Caco-2 (cell line): ENCODE data around the gene DVL1. TPM values are rescaled to one million over a fixed set of nuclear protein-coding genes. Genes with fewer than 3 reads are reported as not detected.

Experiments used
- BruUV-seq: library from RNA; stranded (reverse); fragments of 400-500 nt; replicated peaks from 2 replicates; lab custom pipeline; 2021; lab: Mats Ljungman, UMichigan
- CTCF ChIA-PET: fragments of 300-600 bp; sonication (Branson Sonifier 250); formaldehyde crosslinking; loops from one replicate; lab custom pipeline; 2022; ENCODE audit warnings: antibody characterized with exemption; lab: Charles Lee
- POLR2A ChIA-PET: fragments of 300-600 bp; sonication (Branson Sonifier 250); formaldehyde crosslinking; loops from one replicate; lab custom pipeline; 2022; ENCODE audit warnings: antibody characterized with exemption; lab: Charles Lee
- DNase-seq, 2 experiments: peaks; one replicate each; pipeline versions ENCODE4 v3.0.0 to v3.0.0-alpha.2; 2020 to 2022
- H3K27me3 ChIP-seq: replicated peaks from 2 replicates; pipeline ENCODE4 v1.6.0; 2011; ENCODE audit warnings: low read length; ENCODE audit not compliant: control insufficient read depth, insufficient read depth
- H3K36me3 ChIP-seq: 2 replicates; pipeline ENCODE4 v1.5.1; 2011; ENCODE audit warnings: low read length; ENCODE audit not compliant: control insufficient read depth, insufficient read depth
- H3K4me1 ChIP-seq: fragments of 250-450 bp; sonication (Bioruptor Pico); 2 replicates; pipeline ENCODE4 v1.5.1; 2020; ENCODE audit warnings: mild to moderate bottlenecking
- H3K4me3 ChIP-seq: 2 replicates; pipeline ENCODE4 v1.5.1; 2011; ENCODE audit warnings: low read depth, mild to moderate bottlenecking, control low read depth, low read length
- H3K9me3 ChIP-seq: fragments of 250-450 bp; sonication (Bioruptor Pico); 2 replicates; pipeline ENCODE4 v1.5.1; 2020; ENCODE audit warnings: mild to moderate bottlenecking, moderate library complexity
- H3K27ac Mint-ChIP-seq: one replicate; pipeline ENCODE4 v1.8.0; 2022; ENCODE audit warnings: mixed read lengths; ENCODE audit not compliant: unreplicated experiment
- H3K27me3 Mint-ChIP-seq: one replicate; pipeline ENCODE4 v1.8.0; 2022; ENCODE audit warnings: mixed read lengths; ENCODE audit not compliant: insufficient read depth, unreplicated experiment
- H3K36me3 Mint-ChIP-seq: one replicate; pipeline ENCODE4 v1.8.0; 2022; ENCODE audit warnings: mild to moderate bottlenecking, mixed read lengths; ENCODE audit not compliant: insufficient read depth, unreplicated experiment
- H3K4me1 Mint-ChIP-seq: one replicate; pipeline ENCODE4 v1.8.0; 2022; ENCODE audit warnings: low read depth, mixed read lengths; ENCODE audit not compliant: unreplicated experiment
- H3K4me3 Mint-ChIP-seq: one replicate; pipeline ENCODE4 v1.8.0; 2022; ENCODE audit warnings: mild to moderate bottlenecking, moderate library complexity, mixed read lengths; ENCODE audit not compliant: unreplicated experiment
- H3K9me3 Mint-ChIP-seq: one replicate; pipeline ENCODE4 v1.8.0; 2022; ENCODE audit warnings: mixed read lengths; ENCODE audit not compliant: unreplicated experiment
- CTCF ChIP-seq, 2 experiments: fragments of 200-600 bp in 1 of 2; IDR thresholded peaks; 1 replicate in 1 of 2; 2 replicates in 1 of 2; pipeline versions ENCODE4 v1.5.1 to v1.8.0; 2011 to 2022; ENCODE audit warnings: antibody characterized with exemption in 1 of 2, control low read depth in 1 of 2, inconsistent platforms in 1 of 2, low read depth in 1 of 2, low read length in 1 of 2, mild to moderate bottlenecking in 1 of 2, moderate library complexity in 1 of 2; ENCODE audit not compliant: insufficient read depth in 1 of 2, severe bottlenecking in 1 of 2, unreplicated experiment in 1 of 2
- intact Hi-C: fragments of 100-400 bp; cut with micrococcal nuclease; formaldehyde crosslinking; loops from one replicate; pipeline ENCODE4 v1.10.0; 2022; ENCODE audit not compliant: unreplicated experiment
- total RNA-seq: library from RNA; stranded (reverse); gene quantifications from 2 replicates; pipeline ENCODE4 v1.2.3, GENCODE V29; 2022

The DVL1 gene
- total RNA-seq, 1 experiment from 2014 or later: 40.6 TPM

- H3K36me3 Mint-ChIP-seq: peaks cover 19% of the 10 kb centered on the region
- H3K27ac Mint-ChIP-seq: no peak overlapping the region
- Histone ChIP-seq H3K4me3 (no peak overlapping the region), H3K9me3 (no peaks in the 10 kb centered on the region), H3K36me3 (no peaks in the 10 kb centered on the region), H3K4me1 (no peaks in the 10 kb centered on the region; the same call in 1 of the 2 replicates), H3K27me3 (no peaks in the 10 kb centered on the region)
- DNase-seq: no peak
- intact Hi-C loops: no loop called here
- CTCF ChIA-PET: no interaction called here
- no peak overlapping the region for H3K4me3 Mint-ChIP-seq
- H3K4me1 Mint-ChIP-seq: no peaks in the 10 kb centered on the region
- POLR2A ChIA-PET: no interaction called here
- H3K9me3 Mint-ChIP-seq: peaks cover 8% of the 10 kb centered on the region
- no TSS peak for BruUV-seq
- H3K27me3 Mint-ChIP-seq: peaks cover 3% of the 10 kb centered on the region
- no peak for TF ChIP-seq CTCF (IDR thresholded peaks at IDR 0.05; ENCODE audit: insufficient read depth in 1 of 2, low read depth in 1 of 2, low read length in 1 of 2, severe bottlenecking in 1 of 2, unreplicated experiment in 1 of 2)
These were observed 54.8 kb downstream of the DVL1 start for GRCh38 chr1:1294250-1294890.

GRCh38 chr1:1293263-1294249, 55.7 kb downstream of the DVL1 start:
- DNase-seq: no peak
- Mint-ChIP-seq H3K36me3 (peaks cover 19% of the 10 kb centered on the region), H3K27ac (no peak overlapping the region), H3K27me3 (peaks cover 3% of the 10 kb centered on the region), H3K4me1 (no peaks in the 10 kb centered on the region), H3K4me3 (no peak overlapping the region), H3K9me3 (peaks cover 8% of the 10 kb centered on the region)
- H3K4me3 ChIP-seq: no peak overlapping the region
- H3K36me3 ChIP-seq: no peaks in the 10 kb centered on the region
- ChIA-PET POLR2A (no interaction called here), CTCF (interaction anchor here (0.6 to 0.7 kb wide), 3 partner anchors 15 to 387 kb away, joined by 3 to 4 read pairs (median 3); no protein-coding TSS in a partner anchor)
- no peaks in the 10 kb centered on the region for H3K9me3 ChIP-seq
- no peak for TF ChIP-seq CTCF (IDR thresholded peaks at IDR 0.05; ENCODE audit: insufficient read depth in 1 of 2, low read depth in 1 of 2, low read length in 1 of 2, severe bottlenecking in 1 of 2, unreplicated experiment in 1 of 2)
- BruUV-seq: no TSS peak
- H3K27me3 ChIP-seq: no peaks in the 10 kb centered on the region
- intact Hi-C loops: no loop called here
- H3K4me1 ChIP-seq: no peaks in the 10 kb centered on the region; the same call in 1 of the 2 replicates

GRCh38 chr1:1292851-1293250, 56.4 kb downstream of the DVL1 start:
- H3K36me3 ChIP-seq: no peaks in the 10 kb centered on the region
- H3K27me3 Mint-ChIP-seq: peaks cover 3% of the 10 kb centered on the region
- no peak overlapping the region for H3K27ac Mint-ChIP-seq
- H3K9me3 Mint-ChIP-seq: peaks cover 8% of the 10 kb centered on the region
- H3K27me3 ChIP-seq: no peaks in the 10 kb centered on the region
- POLR2A ChIA-PET: interaction anchor here (1.1 kb wide), 1 partner anchor 54 kb away, joined by 3 read pairs; no protein-coding TSS in a partner anchor
- CTCF ChIA-PET: interaction anchor here (0.6 to 1.5 kb wide), 2 partner anchors 168 to 386 kb away, joined by 3 read pairs; no protein-coding TSS in a partner anchor
- no peaks in the 10 kb centered on the region for H3K9me3 ChIP-seq
- H3K4me1 Mint-ChIP-seq: no peaks in the 10 kb centered on the region
- TF ChIP-seq CTCF (IDR thresholded peaks at IDR 0.05; ENCODE audit: insufficient read depth in 1 of 2, low read depth in 1 of 2, low read length in 1 of 2, severe bottlenecking in 1 of 2, unreplicated experiment in 1 of 2): no peak
- BruUV-seq: no TSS peak
- H3K4me3 Mint-ChIP-seq: no peak overlapping the region
- DNase-seq: no peak
- intact Hi-C loops: no loop called here
- H3K4me3 ChIP-seq: no peak overlapping the region
- H3K4me1 ChIP-seq: no peaks in the 10 kb centered on the region; the same call in 1 of the 2 replicates
- peaks cover 19% of the 10 kb centered on the region for H3K36me3 Mint-ChIP-seq
